HL-60 (cell line): ENCODE results near the gene NLRP6.

Experiments used
- CTCF ChIP-seq: IDR thresholded peaks from one replicate; pipeline ENCODE4 v1.5.1; 2011; ENCODE audit warnings: low read length, control low read depth, inconsistent platforms; ENCODE audit not compliant: insufficient read depth
- SPI1 ChIP-seq: IDR thresholded peaks from 2 replicates; pipeline ENCODE4 v1.6.1; 2012; ENCODE audit warnings: low read depth, mild to moderate bottlenecking, borderline replicate concordance

GRCh38 chr11:272195-272930 lies 5.8 kb upstream of the NLRP6 start:
- no peak for TF ChIP-seq CTCF
- no peak for TF ChIP-seq SPI1
